SU-DHL-6 (cell line): Measurements from ENCODE around the gene NSRP1.

Source experiments
- EZH2phosphoT487 ChIP-seq: fragments of 200-600 bp; sonication (generic), shearing (Covaris generic); conservative IDR thresholded peaks from 2 replicates; pipeline ENCODE4 v1.6.1; 2018; ENCODE audit warnings: mild to moderate bottlenecking, antibody characterized with exemption, low read length, moderate library complexity, mixed read lengths
- TF ChIP-seq, protein P1 (sequence below): fragments of 200-600 bp; sonication (generic); IDR thresholded peaks from one replicate; pipeline ENCODE4 v1.5.1; 2017; ENCODE audit warnings: antibody characterized with exemption, mild to moderate bottlenecking, low read length, moderate library complexity; ENCODE audit not compliant: insufficient read depth, poor library complexity, severe bottlenecking

DNA sequence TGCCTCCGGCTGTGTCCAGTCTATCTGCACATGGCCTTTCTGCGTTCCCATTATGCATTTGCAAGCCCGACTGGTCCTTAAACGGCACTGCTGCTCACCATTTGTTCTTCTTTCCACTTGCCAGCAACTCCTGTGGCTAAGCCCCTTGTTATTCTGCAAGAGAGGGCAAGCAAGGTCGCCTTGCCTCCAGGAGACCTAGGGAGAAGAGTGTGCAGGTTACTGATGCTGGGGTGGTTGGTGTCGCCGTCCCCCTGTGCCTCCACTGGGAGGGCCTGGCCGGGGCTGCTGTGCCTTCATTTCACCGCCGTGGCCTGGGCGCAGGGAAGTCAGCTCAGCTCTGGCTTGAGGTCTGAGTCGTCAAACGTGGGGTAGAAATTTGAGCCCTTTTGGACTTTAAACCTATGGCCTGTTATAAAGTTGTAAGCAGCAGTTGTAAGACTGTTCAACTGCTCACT lies 106.1 kb downstream of the NSRP1 start:
- TF ChIP-seq, protein P1, sequence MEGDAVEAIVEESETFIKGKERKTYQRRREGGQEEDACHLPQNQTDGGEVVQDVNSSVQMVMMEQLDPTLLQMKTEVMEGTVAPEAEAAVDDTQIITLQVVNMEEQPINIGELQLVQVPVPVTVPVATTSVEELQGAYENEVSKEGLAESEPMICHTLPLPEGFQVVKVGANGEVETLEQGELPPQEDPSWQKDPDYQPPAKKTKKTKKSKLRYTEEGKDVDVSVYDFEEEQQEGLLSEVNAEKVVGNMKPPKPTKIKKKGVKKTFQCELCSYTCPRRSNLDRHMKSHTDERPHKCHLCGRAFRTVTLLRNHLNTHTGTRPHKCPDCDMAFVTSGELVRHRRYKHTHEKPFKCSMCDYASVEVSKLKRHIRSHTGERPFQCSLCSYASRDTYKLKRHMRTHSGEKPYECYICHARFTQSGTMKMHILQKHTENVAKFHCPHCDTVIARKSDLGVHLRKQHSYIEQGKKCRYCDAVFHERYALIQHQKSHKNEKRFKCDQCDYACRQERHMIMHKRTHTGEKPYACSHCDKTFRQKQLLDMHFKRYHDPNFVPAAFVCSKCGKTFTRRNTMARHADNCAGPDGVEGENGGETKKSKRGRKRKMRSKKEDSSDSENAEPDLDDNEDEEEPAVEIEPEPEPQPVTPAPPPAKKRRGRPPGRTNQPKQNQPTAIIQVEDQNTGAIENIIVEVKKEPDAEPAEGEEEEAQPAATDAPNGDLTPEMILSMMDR, result no peak
- TF ChIP-seq EZH2phosphoT487, result no peak
